HG03558 (cell line): ENCODE measurements around the gene GPC1.
"Not testable (repeated sequence)": the region's sequence is repeated elsewhere in the genome, so short reads cannot be mapped to it uniquely, and the experiment has no call there.

ENCODE experiments used
- ATAC-seq: cut with Tn5 transposase; IDR thresholded peaks from one replicate; pipeline ENCODE4 v1.9.1; 2021; ENCODE audit warnings: moderate number of reproducible peaks; ENCODE audit not compliant: unreplicated experiment; ENCODE audit errors: extremely low read depth

The GPC1 gene

GRCh38 chr2:240435457-240435947 lies at the start of gene GPC1:
Gene GPC1 (plus strand): TSS chr2:240435663. CDS start chr2:240435919, 256 bp downstream.
- no peak for ATAC-seq

- ATAC-seq: no peak
Measured at GRCh38 chr2:240386326-240386725, 49.1 kb upstream of the GPC1 start.

- ATAC-seq: not testable (repeated sequence)
Measured at GRCh38 chr2:240386743-240387142, 48.7 kb upstream of the GPC1 start.

GRCh38 chr2:240387325-240387668 lies 48.2 kb upstream of the GPC1 start:
- ATAC-seq: no peak

- ATAC-seq: no peak
Measured at GRCh38 chr2:240387669-240388358, 47.6 kb upstream of the GPC1 start.

GRCh38 chr2:240388471-240389301 lies 46.8 kb upstream of the GPC1 start:
- ATAC-seq: no peak

GRCh38 chr2:240389302-240389805 lies 46.1 kb upstream of the GPC1 start:
- ATAC-seq: no peak

- ATAC-seq: no peak
Measured at GRCh38 chr2:240390091-240391073, 45.1 kb upstream of the GPC1 start.

- ATAC-seq: no peak
Measured at GRCh38 chr2:240391111-240392051, 44.1 kb upstream of the GPC1 start.

- no peak for ATAC-seq
Measured at GRCh38 chr2:240392084-240392947, 43.1 kb upstream of the GPC1 start.

- ATAC-seq: no peak
Measured at GRCh38 chr2:240392948-240393830, 42.3 kb upstream of the GPC1 start.

GRCh38 chr2:240393831-240394410 lies 41.5 kb upstream of the GPC1 start:
- no peak for ATAC-seq

GRCh38 chr2:240394549-240394948 lies 40.9 kb upstream of the GPC1 start:
- no peak for ATAC-seq

- no peak for ATAC-seq
Measured at GRCh38 chr2:240395448-240395847, 40.0 kb upstream of the GPC1 start.

GRCh38 chr2:240395896-240396622 lies 39.4 kb upstream of the GPC1 start:
- ATAC-seq: no peak
